GM12878 (cell line): ENCODE results near the gene RPL10. TPM values are rescaled to one million over a fixed set of nuclear protein-coding genes. Genes with fewer than 3 reads are reported as not detected.
A peak's percentile ranks its signal among the peaks of the same experiment; 100 is the strongest.

ENCODE experiments used
- ATAC-seq: fragments of 200-7000 bp; cut with Tn5 transposase; 3 replicates; pipeline ENCODE4 v1.9.1; 2020; ENCODE audit warnings: mild to moderate bottlenecking, moderate library complexity
- BruUV-seq: library from RNA; stranded (reverse); fragments of 400-500 nt; replicated peaks from 2 replicates; lab custom pipeline; 2021; lab: Mats Ljungman, UMichigan
- CTCF ChIA-PET: fragments of 300-600 bp; sonication (Branson Sonifier 250); formaldehyde crosslinking; extraction: SDS; loops from one replicate; lab custom pipeline; 2021; ENCODE audit warnings: inconsistent platforms; lab: Yijun Ruan, JAX
- POLR2A ChIA-PET: fragments of 350-600 bp; formaldehyde crosslinking; extraction: SDS; loops from one replicate; lab custom pipeline; 2021; ENCODE audit warnings: inconsistent platforms; lab: Charles Lee
- RAD21 ChIA-PET: fragments of 300-600 bp; sonication (Branson Sonifier 250); formaldehyde crosslinking; loops from one replicate; lab custom pipeline; 2023; ENCODE audit warnings: antibody characterized with exemption; ENCODE audit not compliant: unreplicated experiment; lab: Charles Lee
- SMC1A ChIA-PET: fragments of 300-600 bp; sonication (Branson Sonifier 250); formaldehyde crosslinking; loops from one replicate; lab custom pipeline; 2023; ENCODE audit not compliant: unreplicated experiment, uncharacterized antibody; lab: Charles Lee
- DNase-seq: peaks from one replicate; pipeline ENCODE4 v3.0.0-alpha.2; 2011; ENCODE audit warnings: low read depth, low spot score
- FAIRE-seq: peaks from 3 replicates; lab custom pipeline; 2011; peaks lifted over from hg19 to GRCh38; lab: Jason Lieb, UNC
- H2AFZ ChIP-seq: 2 replicates; pipeline ENCODE4 v1.6.0; 2011; ENCODE audit warnings: low read depth, low read length, control low read depth; ENCODE audit not compliant: control insufficient read depth
- H3K27ac ChIP-seq: 2 replicates; pipeline ENCODE4 v1.5.1; 2011; ENCODE audit warnings: control low read depth; ENCODE audit not compliant: control insufficient read depth, insufficient read depth
- H3K27me3 ChIP-seq, 2 experiments: replicated peaks in 1 of 2; 2 replicates each; pipeline versions ENCODE4 v1.6.0 to v1.6.1; 2011; ENCODE audit warnings: low read length in 1 of 2; ENCODE audit not compliant: control insufficient read depth in 2 of 2, insufficient read depth in 2 of 2
- H3K36me3 ChIP-seq, 2 experiments: 2 replicates each; pipeline ENCODE4 v1.5.1; 2011; ENCODE audit warnings: low read length in 1 of 2; ENCODE audit not compliant: control insufficient read depth in 2 of 2, insufficient read depth in 2 of 2
- H3K4me1 ChIP-seq: 2 replicates; pipeline ENCODE4 v1.6.1; 2011; ENCODE audit warnings: mild to moderate bottlenecking, low read length, moderate library complexity, mixed read lengths; ENCODE audit not compliant: control insufficient read depth, insufficient read depth
- H3K4me2 ChIP-seq: 2 replicates; pipeline ENCODE4 v1.6.0; 2011; ENCODE audit warnings: control low read depth; ENCODE audit not compliant: control insufficient read depth, insufficient read depth
- H3K4me3 ChIP-seq: fragments of 200-600 bp; sonication (generic); 2 replicates; pipeline ENCODE4 v1.5.1; 2016
- H3K79me2 ChIP-seq: 2 replicates; pipeline ENCODE4 v1.6.0; 2011; ENCODE audit warnings: low read length; ENCODE audit not compliant: control insufficient read depth, insufficient read depth
- H3K9ac ChIP-seq: 2 replicates; pipeline ENCODE4 v1.8.0; 2011; ENCODE audit warnings: low read length, control low read depth, mixed read lengths; ENCODE audit not compliant: control insufficient read depth, insufficient read depth
- H3K9me3 ChIP-seq: replicated peaks from 3 replicates; pipeline ENCODE4 v1.5.1; 2011; ENCODE audit warnings: mild to moderate bottlenecking, low read length; ENCODE audit not compliant: control insufficient read depth, insufficient read depth
- H4K20me1 ChIP-seq: 2 replicates; pipeline ENCODE4 v1.6.0; 2011; ENCODE audit not compliant: control insufficient read depth, insufficient read depth
- BACH1 ChIP-seq: fragments of 450-650 bp; IDR thresholded peaks from 2 replicates; pipeline ENCODE4 v1.6.1; 2017; ENCODE audit warnings: mild to moderate bottlenecking, borderline replicate concordance
- BHLHE40 ChIP-seq, 2 experiments: fragments of 450-650 bp in 1 of 2; IDR thresholded peaks; 2 replicates each; pipeline ENCODE4 v1.6.1; 2011 to 2017; ENCODE audit warnings: low read depth in 2 of 2, borderline replicate concordance in 1 of 2, improper control_type of control experiment in 1 of 2, low read length in 1 of 2, mild to moderate bottlenecking in 1 of 2
- CREB1 ChIP-seq: IDR thresholded peaks from 2 replicates; pipeline ENCODE4 v1.6.1; 2012; ENCODE audit warnings: low read depth, mild to moderate bottlenecking, inconsistent platforms
- GATAD2B ChIP-seq: fragments of 450-650 bp; conservative IDR thresholded peaks from 2 replicates; pipeline ENCODE4 v1.6.1; 2017; ENCODE audit warnings: low read depth, mild to moderate bottlenecking, moderate library complexity
- IKZF1 ChIP-seq: fragments of 450-650 bp; conservative IDR thresholded peaks from 2 replicates; pipeline ENCODE4 v1.6.1; 2017; ENCODE audit warnings: antibody characterized with exemption, mild to moderate bottlenecking
- LARP7 ChIP-seq: fragments of 450-650 bp; IDR thresholded peaks from 2 replicates; pipeline ENCODE4 v1.6.1; 2017; ENCODE audit warnings: mild to moderate bottlenecking
- MTA3 ChIP-seq: IDR thresholded peaks from 2 replicates; pipeline ENCODE4 v1.6.1; 2012; ENCODE audit warnings: low read length, inconsistent platforms, borderline replicate concordance
- NKRF ChIP-seq: fragments of 450-650 bp; conservative IDR thresholded peaks from 2 replicates; pipeline ENCODE4 v1.6.1; 2017; ENCODE audit warnings: mild to moderate bottlenecking, moderate library complexity
- POLR2A ChIP-seq: IDR thresholded peaks from 2 replicates; pipeline ENCODE4 v1.6.1; 2011; ENCODE audit warnings: low read depth, mild to moderate bottlenecking, low read length
- RFX5 ChIP-seq: IDR thresholded peaks from 2 replicates; pipeline ENCODE4 v1.6.1; 2011; ENCODE audit warnings: low read depth, low read length, improper control_type of control experiment
- SIN3A ChIP-seq: IDR thresholded peaks from 2 replicates; pipeline ENCODE4 v1.6.1; 2012; ENCODE audit warnings: low read depth, low read length, improper control_type of control experiment
- USF1 ChIP-seq: IDR thresholded peaks from 2 replicates; pipeline ENCODE4 v1.6.1; 2011; ENCODE audit warnings: borderline replicate concordance, low read depth, mild to moderate bottlenecking, moderate library complexity, mixed read lengths, low read length; ENCODE audit not compliant: insufficient read depth; ENCODE audit errors: extremely low read length
- WGBS: methylation state at CpG from one replicate; pipeline ENCODE4 v1.1.6; 2016; ENCODE audit warnings: low lambda C conversion rate; ENCODE audit not compliant: insufficient replicate concordance, insufficient coverage; ENCODE audit errors: missing lambda C conversion rate; 5-methylcytosine and 5-hydroxymethylcytosine counted together
- in situ Hi-C: fragments of 300-500 bp; cut with MboI; formaldehyde crosslinking; loops from 9 replicates; pipeline ENCODE4 v1.14.3; 2018; ENCODE audit warnings: mixed read lengths
- intact Hi-C: fragments of 100-400 bp; cut with micrococcal nuclease; formaldehyde crosslinking; loops from one replicate; pipeline ENCODE4 v1.14.2; 2022; ENCODE audit not compliant: unreplicated experiment
- polyA plus RNA-seq, 11 experiments: library from polyadenylated mRNA; depleted of rRNA in 4 of 11; unstranded in 6 of 11; stranded (reverse) in 5 of 11; fragments of >200 nt; fragmentation: Nextera tagmentation in 4 of 11; fragmentation: Illumina TruSeq in 1 of 11; extraction: Ambion mirVana in 4 of 11; extraction: Trizol in 1 of 11; gene quantifications; 1 replicate in 1 of 11; 2 replicates in 10 of 11; pipeline versions ENCODE4 v1.2.1 to v1.2.3, GENCODE V29; 2011 to 2016; ENCODE audit warnings: inconsistent platforms in 2 of 11, missing spikeins in 2 of 11, low read depth in 1 of 11
- total RNA-seq, 4 experiments: library from RNA; depleted of rRNA in 3 of 4; stranded (reverse); fragments of >200 nt in 3 of 4; fragmentation: Illumina TruSeq in 1 of 4; extraction: Trizol in 1 of 4; gene quantifications; 2 replicates each; pipeline versions ENCODE4 v1.2.1 to v1.2.3, GENCODE V29; 2013 to 2021

RPL10 gene
- total and polyA plus RNA-seq, 10 of the 15 experiments (the other 5 are each of a cell fraction or from before 2014, with no cell fraction given) = 1,938 to 7,222 (median 4,494) TPM

- DNase-seq (no peak), ATAC-seq (peak; percentile 90), FAIRE-seq (no peak)
- peak within 1 kb of the TSS; percentile 82 for H3K4me2 ChIP-seq
- peaks cover 7% of the 10 kb centered on the region for H3K79me2 ChIP-seq
- 22% methylated on average over 30 of the region's 94 CpGs for WGBS
- BruUV-seq = no TSS peak
- POLR2A ChIA-PET = interaction anchor here (1.1 kb wide), 1 partner anchor 43 kb away, joined by 3 read pairs; no protein-coding TSS in a partner anchor
- RAD21 ChIA-PET = interaction anchor here (1.3 kb wide), 1 partner anchor 34 kb away, joined by 3 read pairs; no protein-coding TSS in a partner anchor
- SMC1A ChIA-PET = no interaction called here
- in situ Hi-C loops = no loop called here
- 0 out of 2 replicates have a peak, but pooled peaks have one; percentile 34 for TF ChIP-seq NKRF
- peak; percentile 27; the same call in 1 of the 2 replicates for TF ChIP-seq GATAD2B
- peak; percentile 46; the same call in 1 of the 2 replicates for TF ChIP-seq BACH1
- TF ChIP-seq RFX5 = no peak
- TF ChIP-seq CREB1 = peak; percentile 59; the same call in 1 of the 2 replicates
- TF ChIP-seq USF1 = peak; percentile 4
- no peak for TF ChIP-seq MTA3
- peak; percentile 38; the same call in 1 of the 2 replicates for TF ChIP-seq LARP7
- peak in 1 of 2 experiments; percentile 77; a peak in 2 of 4 replicates for TF ChIP-seq BHLHE40 (IDR thresholded peaks at IDR 0.05; ENCODE audit: borderline replicate concordance in 1 of 2, low read depth in 2 of 2, low read length in 1 of 2)
- no peak for TF ChIP-seq SIN3A
- peak; percentile 36 for TF ChIP-seq IKZF1
- peak; percentile 31; the same call in 1 of the 2 replicates for TF ChIP-seq POLR2A
- CTCF ChIA-PET = no interaction called here
- no peaks in the 10 kb centered on the region for H3K27me3 ChIP-seq
- H3K4me1 ChIP-seq = 0 out of 2 replicates have a peak, but pooled peaks cover 3% of the 10 kb centered on the region
- peaks cover 0 to 5% of the 10 kb centered on the region in 2 experiments; a peak in 1 of 4 replicates for H3K36me3 ChIP-seq
- no peaks in the 10 kb centered on the region for H3K9me3 ChIP-seq
- H2AFZ ChIP-seq = peak within 1 kb of the TSS; percentile 23
- peak within 1 kb of the TSS; percentile 52 for H3K27ac ChIP-seq
- no peaks in the 10 kb centered on the region for H4K20me1 ChIP-seq
- intact Hi-C loops = no loop called here
- peak within 1 kb of the TSS; percentile 61 for H3K9ac ChIP-seq
- peak within 1 kb of the TSS; percentile 68 for H3K4me3 ChIP-seq
Measured at GRCh38 chrX:154443992-154444754, 46.0 kb downstream of the RPL10 start, which contains the start of gene FAM50A. Gene FAM50A, plus strand, starts transcription at chrX:154444141. Its CDS starts 95 bp downstream, at chrX:154444236.
